ENCODE results near the gene IFT25.

The IFT25 gene

DNA sequence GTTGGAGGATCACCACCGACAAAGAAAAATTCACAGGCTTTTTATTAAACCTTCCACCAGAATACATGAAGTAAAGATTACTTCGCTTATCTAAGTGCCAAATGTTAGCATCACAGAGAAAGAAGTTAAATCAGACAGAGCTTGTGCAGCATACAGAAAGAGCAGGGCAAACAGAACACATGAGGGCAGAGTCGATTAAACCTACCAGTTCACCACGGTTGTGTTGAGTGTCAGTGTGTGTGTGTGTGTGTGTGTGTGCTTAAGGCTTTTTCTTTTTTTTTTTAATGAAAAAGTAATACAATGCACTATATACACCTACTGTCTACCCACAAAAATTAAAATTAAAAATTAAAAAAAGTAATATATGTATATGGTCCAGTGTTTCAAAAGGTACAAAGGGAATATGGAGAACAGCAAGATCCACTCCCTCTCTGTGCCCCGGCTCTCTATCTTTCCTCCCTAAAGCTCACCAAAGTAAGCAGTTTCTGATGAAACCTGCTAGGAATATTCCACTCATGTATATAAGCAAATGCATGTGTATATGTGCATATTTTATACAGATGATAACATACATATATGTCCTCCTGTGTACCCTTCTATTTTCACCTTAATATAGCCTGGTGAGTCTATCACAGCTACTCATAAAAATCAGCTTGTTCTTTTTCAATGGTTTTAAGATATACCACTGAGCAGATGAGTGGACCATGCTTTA is 73.6 kb downstream of the IFT25 start:
- H3K9me3 ChIP-seq (ENCODE audit: low read length), result no peaks in the 10 kb centered on the region
- H3K4me3 ChIP-seq (ENCODE audit: low read depth in 1 of 2, low read length in 2 of 2), result no peak overlapping the region
- no peak overlapping the region for H3K9ac ChIP-seq (ENCODE audit: low read length)
- no peaks in the 10 kb centered on the region for H3K27me3 ChIP-seq (ENCODE audit: control insufficient read depth in 1 of 2, insufficient read depth in 2 of 2, low read length in 2 of 2)
- H3K36me3 ChIP-seq (ENCODE audit: insufficient read depth, low read length), result peaks cover 38% of the 10 kb centered on the region
- no peaks in the 10 kb centered on the region for H3K4me1 ChIP-seq (ENCODE audit: insufficient read depth, low read length)
- no peak overlapping the region for H3K27ac ChIP-seq (ENCODE audit: low read depth, low read length)
